ENCODE results near the gene AGBL5. TPM values are rescaled to one million over a fixed set of nuclear protein-coding genes. Genes with fewer than 3 reads are reported as not detected.
A peak's percentile ranks its signal among the peaks of the same experiment; 100 is the strongest.
"Not testable (repeated sequence)": the region's sequence is repeated elsewhere in the genome, so short reads cannot be mapped to it uniquely, and the experiment has no call there.

AGBL5 gene
- total RNA-seq, 2 experiments from 2014 or later, result 12.9 to 14.1 TPM

GRCh38 chr2:27117995-27118524, 66.6 kb downstream of the AGBL5 start:
- H3K4me3 Mint-ChIP-seq, result peak overlapping the region; percentile 23
- CTCF ChIA-PET, result no interaction called here

GRCh38 chr2:27118525-27119329, 67.3 kb downstream of the AGBL5 start, which contains the start of gene CGREF1:
TSS of gene CGREF1 (minus strand) at chr2:27119128. CDS start at chr2:27104366, 14,762 bp downstream.
- H3K27ac Mint-ChIP-seq, result no peak within 1 kb of the TSS
- peak within 1 kb of the TSS; percentile 75 for H3K4me3 Mint-ChIP-seq
- H3K4me1 Mint-ChIP-seq (ENCODE audit: low read depth), result peaks cover 18% of the 10 kb centered on the region
- ChIA-PET POLR2A (interaction anchor here (1.0 kb wide), 1 partner anchor 15 kb away, joined by 4 read pairs; the partner anchor contains the start of gene PREB), CTCF (no interaction called here)
- H3K9me3 Mint-ChIP-seq, result no peaks in the 10 kb centered on the region
- intact Hi-C loops (cut with micrococcal nuclease), result no loop called here
- peaks cover 28% of the 10 kb centered on the region for H3K27me3 Mint-ChIP-seq
- H3K36me3 Mint-ChIP-seq, result no peaks in the 10 kb centered on the region
- DNase-seq, result peak; percentile 19

More at GRCh38 chr2:27117995-27118524, 66.6 kb downstream of the AGBL5 start:
- Mint-ChIP-seq H3K36me3 (no peaks in the 10 kb centered on the region), H3K27me3 (peaks cover 28% of the 10 kb centered on the region), H3K27ac (no peak overlapping the region), H3K9me3 (no peaks in the 10 kb centered on the region), H3K4me1 (ENCODE audit: low read depth) (peaks cover 14% of the 10 kb centered on the region)
- intact Hi-C loops (cut with micrococcal nuclease), result no loop called here
- no peak for DNase-seq
- POLR2A ChIA-PET, result no interaction called here

- H3K36me3 Mint-ChIP-seq; CTCF ChIA-PET; H3K9me3 Mint-ChIP-seq; intact Hi-C loops (cut with micrococcal nuclease); DNase-seq; H3K27ac Mint-ChIP-seq: not testable (repeated sequence)
- POLR2A ChIA-PET, result interaction anchor here (1.0 kb wide), 1 partner anchor 15 kb away, joined by 4 read pairs; the partner anchor contains the start of gene PREB
- Mint-ChIP-seq H3K27me3 (peaks cover 28% of the 10 kb centered on the region), H3K4me3 (peak overlapping the region; percentile 75), H3K4me1 (ENCODE audit: low read depth) (peaks cover 18% of the 10 kb centered on the region)
Measured at GRCh38 chr2:27119330-27119670, 67.8 kb downstream of the AGBL5 start.

Other genes with a start within 250 kb of the AGBL5 start
- not detected for gene DPYSL5, start 203.5 kb upstream of the AGBL5 start, total RNA-seq
- gene MAPRE3, start 81.0 kb upstream of the AGBL5 start, total RNA-seq, result 1 to 10 TPM; 4.4 TPM
- gene TMEM214, start 18.7 kb upstream of the AGBL5 start, total RNA-seq, result 10 to 100 TPM; 52.4 to 60.1 TPM
- 100 to 1,000 TPM; 307 to 310 TPM for gene OST4, start 20.0 kb downstream of the AGBL5 start, total RNA-seq
- gene EMILIN1, start 26.9 kb downstream of the AGBL5 start, total RNA-seq, result under 1 TPM; 0.29 to 0.51 TPM
- gene KHK, start 35.1 kb downstream of the AGBL5 start, total RNA-seq, result 10 to 100 TPM; 12.7 to 13.3 TPM
- 1 to 10 TPM; 2.7 to 2.9 TPM for gene CGREF1, start 67.5 kb downstream of the AGBL5 start, total RNA-seq
- gene ABHD1, start 72.1 kb downstream of the AGBL5 start, total RNA-seq, result under 1 TPM; 0.29 to 0.76 TPM
- gene PREB, start 83.0 kb downstream of the AGBL5 start, total RNA-seq, result 10 to 100 TPM; 64.7 to 65.4 TPM
- not detected for gene PRR30, start 87.7 kb downstream of the AGBL5 start, total RNA-seq
- not detected for gene TCF23, start 97.3 kb downstream of the AGBL5 start, total RNA-seq
- 10 to 100 TPM; 84.0 to 92.7 TPM for gene ATRAID, start 160.4 kb downstream of the AGBL5 start, total RNA-seq
- 10 to 100 TPM; 29.2 to 30.2 TPM for gene SLC5A6, start 160.6 kb downstream of the AGBL5 start, total RNA-seq
- gene CAD, start 165.7 kb downstream of the AGBL5 start, total RNA-seq, result 100 to 1,000 TPM in 1 of 2 experiments, 10 to 100 TPM in 1; 99.7 to 102 TPM
- gene SLC30A3, start 211.4 kb downstream of the AGBL5 start, total RNA-seq, result under 1 TPM; 0.86 to 0.90 TPM
- gene DNAJC5G, start 223.8 kb downstream of the AGBL5 start, total RNA-seq, result under 1 TPM in 1 of 2 experiments, not detected in 1; 0.19 TPM
- gene TRIM54, start 230.8 kb downstream of the AGBL5 start, total RNA-seq, result not detected

Data from activated CD4-positive, alpha-beta memory T cell treated with anti-CD3 and anti-CD28 coated beads for 36 hours (primary cell).